Measurements from ENCODE around the gene GNAS-AS1.

Gene GNAS-AS1

GRCh38 chr20:58855506-58856389 is 5.0 kb upstream of the GNAS-AS1 start:
- DNase-seq, result no peak

- no peak for DNase-seq
Observed at GRCh38 chr20:58854638-58855471, 4.2 kb upstream of the GNAS-AS1 start.

GRCh38 chr20:58853976-58854637 is 3.4 kb upstream of the GNAS-AS1 start:
- DNase-seq, result no peak

GRCh38 chr20:58853466-58853865 is 2.8 kb upstream of the GNAS-AS1 start:
- DNase-seq, result no peak

GRCh38 chr20:58852543-58853271 is 2.0 kb upstream of the GNAS-AS1 start, which contains the start of gene GNAS:
TSS of gene GNAS (plus strand) at chr20:58852716.
- DNase-seq, result peak; percentile 35

GRCh38 chr20:58851969-58852458 is 1.3 kb upstream of the GNAS-AS1 start:
- no peak for DNase-seq

- DNase-seq, result no peak
Observed at GRCh38 chr20:58851221-58851968, 693 bp upstream of the GNAS-AS1 start.

GRCh38 chr20:58847463-58847862 is 3.2 kb downstream of the GNAS-AS1 start:
- no peak for DNase-seq

GRCh38 chr20:58845706-58846105 is 5.0 kb downstream of the GNAS-AS1 start:
- DNase-seq, result no peak

- no peak for DNase-seq
Observed at GRCh38 chr20:58843128-58843556, 7.6 kb downstream of the GNAS-AS1 start.

- DNase-seq, result no peak
Observed at GRCh38 chr20:58842276-58842675, 8.4 kb downstream of the GNAS-AS1 start.

GRCh38 chr20:58841539-58842264 is 9.0 kb downstream of the GNAS-AS1 start:
- no peak for DNase-seq

- DNase-seq, result no peak
Observed at GRCh38 chr20:58840816-58841538, 9.7 kb downstream of the GNAS-AS1 start.

- DNase-seq, result no peak
Observed at GRCh38 chr20:58839991-58840747, 10.5 kb downstream of the GNAS-AS1 start.

GRCh38 chr20:58839474-58839874 is 11.2 kb downstream of the GNAS-AS1 start:
- no peak for DNase-seq

GRCh38 chr20:58838174-58838573 is 12.5 kb downstream of the GNAS-AS1 start:
- no peak for DNase-seq

- DNase-seq, result no peak
Observed at GRCh38 chr20:58837717-58838116, 13.0 kb downstream of the GNAS-AS1 start.

- no peak for DNase-seq
Observed at GRCh38 chr20:58836616-58837204, 14.0 kb downstream of the GNAS-AS1 start.

GRCh38 chr20:58835231-58835630 is 15.5 kb downstream of the GNAS-AS1 start:
- no peak for DNase-seq
